Measurements from ENCODE around the gene CPNE6. TPM values are rescaled to one million over a fixed set of nuclear protein-coding genes. Genes with fewer than 3 reads are reported as not detected.
A peak's percentile ranks its signal among the peaks of the same experiment; 100 is the strongest.

CPNE6 gene
- total RNA-seq, 1 donor from 2014 or later = not detected

DNA sequence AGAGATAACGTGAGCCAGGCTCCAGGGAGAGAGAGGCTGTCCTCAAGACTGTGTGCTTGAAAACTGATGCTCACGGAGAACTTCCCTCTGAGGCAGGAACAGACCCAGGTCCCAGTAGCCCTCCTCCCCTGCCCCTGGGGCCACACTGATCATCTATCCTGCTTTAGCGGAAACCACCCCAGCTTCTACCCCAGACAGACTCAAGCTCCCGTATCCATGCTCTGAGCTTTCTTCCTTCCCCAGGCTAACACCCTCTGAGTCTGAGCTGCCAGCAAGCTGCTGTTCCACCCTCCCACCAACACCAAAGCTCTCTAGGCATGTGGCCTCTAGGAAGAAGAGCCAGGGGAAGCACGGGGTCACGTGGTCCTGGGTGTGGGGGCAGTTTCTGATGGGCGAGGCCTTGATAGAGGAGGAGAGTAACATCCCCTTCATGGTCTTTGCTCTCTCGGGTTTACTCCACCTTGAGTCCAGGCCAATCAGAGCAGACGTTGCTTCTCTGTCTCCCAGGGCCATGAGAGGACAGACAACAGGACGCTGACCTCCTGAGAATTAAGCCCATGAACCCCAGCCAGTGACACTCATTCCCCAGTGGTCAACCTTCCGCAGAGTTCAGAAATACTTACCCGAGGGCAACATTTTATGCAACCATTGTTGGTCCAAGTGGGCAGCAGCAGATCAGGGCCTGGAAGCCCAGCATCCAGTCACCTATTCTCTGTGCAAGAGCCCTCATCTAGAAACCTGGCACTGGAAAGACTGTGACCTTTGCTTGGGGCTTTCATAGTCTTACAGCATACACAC, 24.1 kb downstream of the CPNE6 start:
- Mint-ChIP-seq H3K4me1 (ENCODE audit: unreplicated experiment) (peaks cover 28% of the 10 kb centered on the region), H3K27me3 (no peaks in the 10 kb centered on the region), H3K9me3 (no peaks in the 10 kb centered on the region), H3K36me3 (peaks cover 5% of the 10 kb centered on the region), H3K4me3 (peak overlapping the region; percentile 95), H3K27ac (peak overlapping the region; percentile 86)
- no peak for DNase-seq (ENCODE audit: extremely low spot score, unreplicated experiment)
- TF ChIP-seq, protein P1, sequence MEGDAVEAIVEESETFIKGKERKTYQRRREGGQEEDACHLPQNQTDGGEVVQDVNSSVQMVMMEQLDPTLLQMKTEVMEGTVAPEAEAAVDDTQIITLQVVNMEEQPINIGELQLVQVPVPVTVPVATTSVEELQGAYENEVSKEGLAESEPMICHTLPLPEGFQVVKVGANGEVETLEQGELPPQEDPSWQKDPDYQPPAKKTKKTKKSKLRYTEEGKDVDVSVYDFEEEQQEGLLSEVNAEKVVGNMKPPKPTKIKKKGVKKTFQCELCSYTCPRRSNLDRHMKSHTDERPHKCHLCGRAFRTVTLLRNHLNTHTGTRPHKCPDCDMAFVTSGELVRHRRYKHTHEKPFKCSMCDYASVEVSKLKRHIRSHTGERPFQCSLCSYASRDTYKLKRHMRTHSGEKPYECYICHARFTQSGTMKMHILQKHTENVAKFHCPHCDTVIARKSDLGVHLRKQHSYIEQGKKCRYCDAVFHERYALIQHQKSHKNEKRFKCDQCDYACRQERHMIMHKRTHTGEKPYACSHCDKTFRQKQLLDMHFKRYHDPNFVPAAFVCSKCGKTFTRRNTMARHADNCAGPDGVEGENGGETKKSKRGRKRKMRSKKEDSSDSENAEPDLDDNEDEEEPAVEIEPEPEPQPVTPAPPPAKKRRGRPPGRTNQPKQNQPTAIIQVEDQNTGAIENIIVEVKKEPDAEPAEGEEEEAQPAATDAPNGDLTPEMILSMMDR (conservative IDR thresholded peaks at IDR 0.05) = no peak

DNA sequence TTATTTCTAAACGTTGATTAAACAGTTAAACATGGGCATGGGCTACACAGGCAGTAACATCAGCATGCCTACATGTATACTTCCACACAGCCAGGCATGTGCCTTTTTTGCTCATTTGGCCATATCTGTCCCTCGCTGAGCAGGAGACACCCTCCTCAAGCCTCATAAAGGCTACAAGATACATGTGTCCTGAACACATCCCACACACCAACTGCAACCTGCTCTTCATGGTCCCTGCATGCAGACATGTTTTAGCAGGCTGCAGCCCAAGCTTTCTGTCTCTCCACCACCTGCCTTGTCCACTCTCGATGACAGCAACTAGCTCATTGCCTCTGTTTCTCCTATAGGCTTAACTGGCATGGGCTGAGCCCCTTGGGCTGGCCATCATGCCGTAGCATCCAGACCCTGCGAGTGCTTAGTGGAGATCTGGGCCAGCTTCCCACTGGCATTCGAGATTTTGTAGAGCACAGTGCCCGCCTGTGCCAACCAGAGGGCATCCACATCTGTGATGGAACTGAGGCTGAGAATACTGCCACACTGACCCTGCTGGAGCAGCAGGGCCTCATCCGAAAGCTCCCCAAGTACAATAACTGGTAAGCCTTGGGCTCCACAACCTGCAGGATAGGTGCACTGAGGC, 25.3 kb downstream of the CPNE6 start:
- H3K9me3 Mint-ChIP-seq = no peaks in the 10 kb centered on the region
- no peak for DNase-seq (ENCODE audit: extremely low spot score, unreplicated experiment)
- H3K4me1 Mint-ChIP-seq (ENCODE audit: unreplicated experiment) = peaks cover 24% of the 10 kb centered on the region
- H3K27ac Mint-ChIP-seq = no peak overlapping the region
- TF ChIP-seq, protein P1 (conservative IDR thresholded peaks at IDR 0.05) = no peak
- H3K4me3 Mint-ChIP-seq = peak overlapping the region; percentile 69
- no peaks in the 10 kb centered on the region for H3K27me3 Mint-ChIP-seq
- peaks cover 5% of the 10 kb centered on the region for H3K36me3 Mint-ChIP-seq

DNA sequence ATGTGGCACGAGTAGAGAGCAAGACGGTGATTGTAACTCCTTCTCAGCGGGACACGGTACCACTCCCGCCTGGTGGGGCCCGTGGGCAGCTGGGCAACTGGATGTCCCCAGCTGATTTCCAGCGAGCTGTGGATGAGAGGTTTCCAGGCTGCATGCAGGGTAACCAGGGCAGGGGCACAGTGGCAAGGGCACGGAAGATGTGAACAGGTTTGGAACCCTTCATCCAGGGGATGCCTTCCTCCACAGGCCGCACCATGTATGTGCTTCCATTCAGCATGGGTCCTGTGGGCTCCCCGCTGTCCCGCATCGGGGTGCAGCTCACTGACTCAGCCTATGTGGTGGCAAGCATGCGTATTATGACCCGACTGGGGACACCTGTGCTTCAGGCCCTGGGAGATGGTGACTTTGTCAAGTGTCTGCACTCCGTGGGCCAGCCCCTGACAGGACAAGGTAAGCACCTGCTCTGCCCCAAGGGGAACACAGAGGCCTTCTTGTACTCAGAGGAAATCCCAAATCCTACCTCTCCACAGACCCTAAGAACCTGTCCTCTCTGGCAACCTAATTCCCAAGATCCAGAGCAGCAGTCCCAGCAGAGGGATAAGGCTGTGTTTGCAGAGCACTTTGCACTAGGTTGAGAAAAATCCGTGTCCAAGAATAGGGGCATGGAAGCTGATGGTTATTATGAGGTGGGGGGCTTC, 27.0 kb downstream of the CPNE6 start:
- no peak overlapping the region for H3K27ac Mint-ChIP-seq
- H3K36me3 Mint-ChIP-seq = peaks cover 9% of the 10 kb centered on the region
- H3K4me3 Mint-ChIP-seq = no peak overlapping the region
- DNase-seq (ENCODE audit: extremely low spot score, unreplicated experiment) = no peak
- H3K27me3 Mint-ChIP-seq = no peaks in the 10 kb centered on the region
- peaks cover 18% of the 10 kb centered on the region for H3K4me1 Mint-ChIP-seq (ENCODE audit: unreplicated experiment)
- TF ChIP-seq, protein P1 (conservative IDR thresholded peaks at IDR 0.05) = no peak
- no peaks in the 10 kb centered on the region for H3K9me3 Mint-ChIP-seq

DNA sequence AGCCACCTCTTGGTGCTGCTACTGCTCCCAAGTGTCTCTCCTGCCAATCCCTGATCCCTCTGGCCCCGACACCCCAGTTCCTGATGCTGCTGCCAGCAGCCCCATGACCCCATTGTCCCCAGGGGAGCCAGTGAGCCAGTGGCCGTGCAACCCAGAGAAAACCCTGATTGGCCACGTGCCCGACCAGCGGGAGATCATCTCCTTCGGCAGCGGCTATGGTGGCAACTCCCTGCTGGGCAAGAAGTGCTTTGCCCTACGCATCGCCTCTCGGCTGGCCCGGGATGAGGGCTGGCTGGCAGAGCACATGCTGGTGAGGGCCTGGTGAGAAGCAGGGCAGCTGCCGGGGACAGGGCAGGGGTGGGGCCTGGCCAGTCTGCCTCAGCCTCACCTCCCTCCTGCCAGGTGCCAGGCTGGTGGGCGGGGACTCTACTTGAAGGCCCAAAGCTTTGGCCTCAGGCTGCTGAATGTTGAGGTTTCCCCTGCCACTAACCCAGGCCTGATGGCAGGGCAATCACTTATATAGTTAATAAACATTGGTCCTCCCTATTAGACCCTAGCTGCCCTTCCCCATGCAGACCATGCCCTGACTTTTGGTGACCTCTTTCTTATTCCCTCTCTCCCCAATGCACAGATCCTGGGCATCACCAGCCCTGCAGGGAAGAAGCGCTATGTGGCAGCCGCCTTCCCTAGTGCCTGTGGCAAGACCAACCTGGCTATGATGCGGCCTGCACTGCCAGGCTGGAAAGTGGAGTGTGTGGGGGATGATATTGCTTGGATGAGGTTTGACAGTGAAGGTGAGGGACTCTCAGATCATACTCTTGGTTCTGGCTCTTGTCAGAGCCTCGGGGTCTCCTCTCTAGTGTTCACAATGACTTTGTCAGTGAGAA, 27.8 kb downstream of the CPNE6 start:
- TF ChIP-seq, protein P1 (conservative IDR thresholded peaks at IDR 0.05) = no peak
- Mint-ChIP-seq H3K36me3 (peaks cover 9% of the 10 kb centered on the region), H3K27ac (no peak overlapping the region), H3K4me3 (no peak overlapping the region), H3K4me1 (ENCODE audit: unreplicated experiment) (peaks cover 14% of the 10 kb centered on the region), H3K27me3 (no peaks in the 10 kb centered on the region), H3K9me3 (no peaks in the 10 kb centered on the region)
- no peak for DNase-seq (ENCODE audit: extremely low spot score, unreplicated experiment)

Data from type B pancreatic cell (in vitro differentiated cells).